ENCODE measurements around the gene TMEM243. TPM values are rescaled to one million over a fixed set of nuclear protein-coding genes. Genes with fewer than 3 reads are reported as not detected.
A peak's percentile ranks its signal among the peaks of the same experiment; 100 is the strongest.

TMEM243 gene
- total and polyA plus RNA-seq, 2 donors (not counting 1 experiment from before 2014, with no cell fraction given), result 161 to 164 TPM

- intact Hi-C loops (cut with micrococcal nuclease), result loop anchor here (1.0 kb wide), 2 partner anchors 209 to 222 kb away; no protein-coding TSS in a partner anchor
- no CpG with 5 or more reads among the region's 1 CpG for WGBS (ENCODE audit: insufficient coverage)
Observed at GRCh38 chr7:87148332-87148955, 71.1 kb downstream of the TMEM243 start.

More at GRCh38 chr7:87148332-87148955, 71.1 kb downstream of the TMEM243 start:
- CTCF ChIA-PET, result interaction anchor here (0.8 to 5.5 kb wide), 24 partner anchors 9 to 243 kb away, joined by 3 to 60 read pairs (median 5); partner anchors contain the start of gene ELAPOR2
- no peaks in the 10 kb centered on the region for H3K9me3 ChIP-seq (ENCODE audit: control extremely low read depth in 1 of 3, control insufficient read depth in 2 of 3, insufficient read depth in 1 of 3, low read length in 2 of 3)
- H3K27me3 ChIP-seq (replicated peaks in 1 of 4; ENCODE audit: control extremely low read depth in 1 of 4, control insufficient read depth in 3 of 4, insufficient read depth in 4 of 4, low read length in 3 of 4), result no peaks in the 10 kb centered on the region
- no peak overlapping the region for H3K4me3 ChIP-seq (ENCODE audit: control extremely low read depth in 1 of 5, extremely low read depth in 1 of 5, insufficient read depth in 1 of 5, low read depth in 2 of 5, low read length in 4 of 5)
- TF ChIP-seq CTCF (IDR thresholded peaks at IDR 0.05), result peak; percentile 61
- no peak for TF ChIP-seq EZH2 (IDR thresholded peaks at IDR 0.05; ENCODE audit: borderline replicate concordance, insufficient read depth, low read depth, low read length, poor library complexity, severe bottlenecking)
- peak; percentile 41 for DNase-seq
- H3K9ac ChIP-seq (ENCODE audit: low read length), result no peak overlapping the region
- H3K36me3 ChIP-seq (replicated peaks in 1 of 2; ENCODE audit: control extremely low read depth in 1 of 2, control insufficient read depth in 1 of 2, extremely low read depth in 1 of 2, insufficient read depth in 2 of 2, low read length in 1 of 2), result no peaks in the 10 kb centered on the region
- no peak overlapping the region for H3K27ac ChIP-seq (ENCODE audit: low read length in 2 of 2)
- H3K79me2 ChIP-seq (ENCODE audit: control insufficient read depth, insufficient read depth, low read length), result peaks cover 12% of the 10 kb centered on the region
- no peaks in the 10 kb centered on the region for H4K20me1 ChIP-seq (ENCODE audit: control insufficient read depth, insufficient read depth, low read length, poor library complexity, severe bottlenecking)
- no peaks in the 10 kb centered on the region for H3K9me3 Mint-ChIP-seq (ENCODE audit: insufficient read depth)
- no peak overlapping the region for H3K27ac Mint-ChIP-seq
- no peak overlapping the region for H3K4me3 Mint-ChIP-seq
- H3K4me1 ChIP-seq (ENCODE audit: control insufficient read depth in 2 of 2, insufficient read depth in 2 of 2, low read length in 2 of 2), result peaks cover 20 to 22% of the 10 kb centered on the region in 2 donors
- POLR2A ChIA-PET, result interaction anchor here (0.8 kb wide), 1 partner anchor 71 kb away, joined by 5 read pairs; the partner anchor contains the start of gene TMEM243
- ATAC-seq (ENCODE audit: low read depth), result no peak
- H3K4me1 Mint-ChIP-seq, result peaks cover 24% of the 10 kb centered on the region
- no peak overlapping the region for H3K4me2 ChIP-seq (replicated peaks; ENCODE audit: low read depth, low read length, poor library complexity, severe bottlenecking)
- H3K27me3 Mint-ChIP-seq, result no peaks in the 10 kb centered on the region
- no peak overlapping the region for H2AFZ ChIP-seq (ENCODE audit: insufficient read depth, low read depth, low read length, poor library complexity, severe bottlenecking)
